ENCODE measurements around the gene OR10C1.

Gene OR10C1

GRCh38 chr6:29479560-29479959 is 40.5 kb downstream of the OR10C1 start:
- Histone ChIP-seq H3K36me3 (ENCODE audit: control insufficient read depth, insufficient read depth, low read length) (no peaks in the 10 kb centered on the region), H3K27me3 (ENCODE audit: control insufficient read depth, insufficient read depth, low read length) (no peaks in the 10 kb centered on the region), H3K9me3 (ENCODE audit: control insufficient read depth, insufficient read depth, low read length) (no peaks in the 10 kb centered on the region), H3K9ac (ENCODE audit: low read depth, low read length) (no peak overlapping the region), H3K4me3 (ENCODE audit: low read depth, low read length) (no peak overlapping the region), H3K4me1 (ENCODE audit: control insufficient read depth, insufficient read depth, low read length) (no peaks in the 10 kb centered on the region)

- no peak overlapping the region for H3K9ac ChIP-seq (ENCODE audit: low read depth, low read length)
- no peaks in the 10 kb centered on the region for H3K27me3 ChIP-seq (ENCODE audit: control insufficient read depth, insufficient read depth, low read length)
These were observed 44.1 kb downstream of the OR10C1 start for GRCh38 chr6:29483186-29483585.

GRCh38 chr6:29483735-29484134 is 44.6 kb downstream of the OR10C1 start:
- Histone ChIP-seq H3K36me3 (ENCODE audit: control insufficient read depth, insufficient read depth, low read length) (no peaks in the 10 kb centered on the region), H3K4me1 (ENCODE audit: control insufficient read depth, insufficient read depth, low read length) (no peaks in the 10 kb centered on the region), H3K27me3 (ENCODE audit: control insufficient read depth, insufficient read depth, low read length) (no peaks in the 10 kb centered on the region), H3K9ac (ENCODE audit: low read depth, low read length) (no peak overlapping the region), H3K4me3 (ENCODE audit: low read depth, low read length) (no peak overlapping the region), H3K9me3 (ENCODE audit: control insufficient read depth, insufficient read depth, low read length) (no peaks in the 10 kb centered on the region)

More at GRCh38 chr6:29483186-29483585, 44.1 kb downstream of the OR10C1 start:
- no peaks in the 10 kb centered on the region for H3K4me1 ChIP-seq (ENCODE audit: control insufficient read depth, insufficient read depth, low read length)
- no peak overlapping the region for H3K4me3 ChIP-seq (ENCODE audit: low read depth, low read length)
- H3K36me3 ChIP-seq (ENCODE audit: control insufficient read depth, insufficient read depth, low read length): no peaks in the 10 kb centered on the region
- no peaks in the 10 kb centered on the region for H3K9me3 ChIP-seq (ENCODE audit: control insufficient read depth, insufficient read depth, low read length)

GRCh38 chr6:29486577-29486976 is 47.5 kb downstream of the OR10C1 start:
- Histone ChIP-seq H3K9me3 (ENCODE audit: control insufficient read depth, insufficient read depth, low read length) (no peaks in the 10 kb centered on the region), H3K27me3 (ENCODE audit: control insufficient read depth, insufficient read depth, low read length) (no peaks in the 10 kb centered on the region), H3K4me3 (ENCODE audit: low read depth, low read length) (no peak overlapping the region), H3K36me3 (ENCODE audit: control insufficient read depth, insufficient read depth, low read length) (no peaks in the 10 kb centered on the region), H3K4me1 (ENCODE audit: control insufficient read depth, insufficient read depth, low read length) (no peaks in the 10 kb centered on the region), H3K9ac (ENCODE audit: low read depth, low read length) (no peak overlapping the region)

GRCh38 chr6:29487131-29487530 is 48.0 kb downstream of the OR10C1 start:
- Histone ChIP-seq H3K36me3 (ENCODE audit: control insufficient read depth, insufficient read depth, low read length) (no peaks in the 10 kb centered on the region), H3K27me3 (ENCODE audit: control insufficient read depth, insufficient read depth, low read length) (no peaks in the 10 kb centered on the region), H3K9me3 (ENCODE audit: control insufficient read depth, insufficient read depth, low read length) (no peaks in the 10 kb centered on the region), H3K9ac (ENCODE audit: low read depth, low read length) (no peak overlapping the region), H3K4me1 (ENCODE audit: control insufficient read depth, insufficient read depth, low read length) (no peaks in the 10 kb centered on the region), H3K4me3 (ENCODE audit: low read depth, low read length) (no peak overlapping the region)

GRCh38 chr6:29487660-29488059 is 48.6 kb downstream of the OR10C1 start, which contains the start of gene MAS1L:
Gene MAS1L, minus strand, starts transcription at chr6:29487956. Its CDS starts 54 bp downstream, at chr6:29487902.
- Histone ChIP-seq H3K4me3 (ENCODE audit: low read depth, low read length) (no peak within 1 kb of the TSS), H3K27me3 (ENCODE audit: control insufficient read depth, insufficient read depth, low read length) (no peaks in the 10 kb centered on the region), H3K9ac (ENCODE audit: low read depth, low read length) (no peak within 1 kb of the TSS), H3K36me3 (ENCODE audit: control insufficient read depth, insufficient read depth, low read length) (no peaks in the 10 kb centered on the region), H3K9me3 (ENCODE audit: control insufficient read depth, insufficient read depth, low read length) (no peaks in the 10 kb centered on the region), H3K4me1 (ENCODE audit: control insufficient read depth, insufficient read depth, low read length) (no peaks in the 10 kb centered on the region)

- H3K4me3 ChIP-seq (ENCODE audit: low read depth, low read length): no peak overlapping the region
- no peaks in the 10 kb centered on the region for H3K36me3 ChIP-seq (ENCODE audit: control insufficient read depth, insufficient read depth, low read length)
- no peak overlapping the region for H3K9ac ChIP-seq (ENCODE audit: low read depth, low read length)
- no peaks in the 10 kb centered on the region for H3K27me3 ChIP-seq (ENCODE audit: control insufficient read depth, insufficient read depth, low read length)
- no peaks in the 10 kb centered on the region for H3K4me1 ChIP-seq (ENCODE audit: control insufficient read depth, insufficient read depth, low read length)
- H3K9me3 ChIP-seq (ENCODE audit: control insufficient read depth, insufficient read depth, low read length): no peaks in the 10 kb centered on the region
These were observed 49.8 kb downstream of the OR10C1 start for GRCh38 chr6:29488874-29489273.

- Histone ChIP-seq H3K9ac (ENCODE audit: low read depth, low read length) (no peak overlapping the region), H3K9me3 (ENCODE audit: control insufficient read depth, insufficient read depth, low read length) (no peaks in the 10 kb centered on the region), H3K36me3 (ENCODE audit: control insufficient read depth, insufficient read depth, low read length) (no peaks in the 10 kb centered on the region), H3K4me1 (ENCODE audit: control insufficient read depth, insufficient read depth, low read length) (no peaks in the 10 kb centered on the region), H3K27me3 (ENCODE audit: control insufficient read depth, insufficient read depth, low read length) (no peaks in the 10 kb centered on the region), H3K4me3 (ENCODE audit: low read depth, low read length) (no peak overlapping the region)
These were observed 50.2 kb downstream of the OR10C1 start for GRCh38 chr6:29489286-29489685.

- Histone ChIP-seq H3K4me3 (ENCODE audit: low read depth, low read length) (no peak overlapping the region), H3K9ac (ENCODE audit: low read depth, low read length) (no peak overlapping the region), H3K36me3 (ENCODE audit: control insufficient read depth, insufficient read depth, low read length) (no peaks in the 10 kb centered on the region), H3K27me3 (ENCODE audit: control insufficient read depth, insufficient read depth, low read length) (no peaks in the 10 kb centered on the region), H3K4me1 (ENCODE audit: control insufficient read depth, insufficient read depth, low read length) (no peaks in the 10 kb centered on the region), H3K9me3 (ENCODE audit: control insufficient read depth, insufficient read depth, low read length) (no peaks in the 10 kb centered on the region)
These were observed 50.9 kb downstream of the OR10C1 start for GRCh38 chr6:29490055-29490454.

GRCh38 chr6:29490552-29490951 is 51.4 kb downstream of the OR10C1 start:
- Histone ChIP-seq H3K27me3 (ENCODE audit: control insufficient read depth, insufficient read depth, low read length) (no peaks in the 10 kb centered on the region), H3K9me3 (ENCODE audit: control insufficient read depth, insufficient read depth, low read length) (no peaks in the 10 kb centered on the region), H3K4me3 (ENCODE audit: low read depth, low read length) (no peak overlapping the region), H3K36me3 (ENCODE audit: control insufficient read depth, insufficient read depth, low read length) (no peaks in the 10 kb centered on the region), H3K9ac (ENCODE audit: low read depth, low read length) (no peak overlapping the region), H3K4me1 (ENCODE audit: control insufficient read depth, insufficient read depth, low read length) (no peaks in the 10 kb centered on the region)

Data from iPS-15b (cell line).